Astrocyte of the cerebellum (primary cell): ENCODE results near the gene GOLIM4.

Source experiments
- DNase-seq: peaks from one replicate; pipeline ENCODE4 v3.0.0-alpha.2; 2011; ENCODE audit warnings: low read depth
- H3K4me3 ChIP-seq: 2 replicates; pipeline ENCODE4 v1.5.1; 2011; ENCODE audit warnings: mild to moderate bottlenecking, low read depth, low read length, moderate library complexity
- in situ Hi-C: cut with HindIII; loops from 2 replicates; pipeline ENCODE4 v1.10.0; 2017; ENCODE audit warnings: low sequenced_read_pairs
- TF ChIP-seq, protein P1 (sequence below): IDR thresholded peaks from 2 replicates; pipeline ENCODE4 v1.5.1; 2012; ENCODE audit warnings: low read length, low read depth, moderate library complexity, mild to moderate bottlenecking; ENCODE audit errors: missing control alignments

GOLIM4 gene

DNA sequence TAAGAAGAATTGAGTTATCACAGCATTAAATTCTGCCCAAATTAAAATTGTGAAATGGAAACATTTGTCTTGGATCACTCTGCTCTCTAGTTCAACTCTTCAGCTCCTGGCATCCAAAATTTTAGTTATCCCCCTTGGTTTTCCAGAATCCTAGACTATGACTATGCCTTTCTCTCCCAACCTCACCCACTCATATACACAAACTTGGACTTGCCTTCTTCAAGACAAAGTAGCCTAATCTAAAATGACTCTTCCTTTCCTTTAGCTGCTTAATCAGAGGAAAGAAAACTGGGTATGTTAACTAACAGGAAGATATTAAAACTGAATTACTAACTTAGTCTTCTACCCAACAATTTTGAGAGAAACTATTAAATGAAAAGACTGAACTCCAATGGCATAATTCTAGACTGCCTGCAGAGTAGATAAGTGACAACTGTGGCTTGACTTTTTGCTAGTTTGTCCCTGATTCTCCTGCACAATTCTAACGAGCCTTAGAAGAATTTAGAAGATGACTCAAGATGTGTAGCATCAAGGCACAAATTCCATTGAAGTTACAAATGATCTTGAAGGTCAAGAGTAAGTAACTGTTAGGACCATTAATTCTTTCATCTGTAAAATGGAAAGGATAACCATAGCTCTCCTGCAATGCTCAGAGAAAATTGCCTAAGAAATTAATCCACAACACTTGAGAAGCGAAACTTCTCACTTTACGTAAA lies 5.2 kb upstream of the GOLIM4 start:
- TF ChIP-seq, protein P1, sequence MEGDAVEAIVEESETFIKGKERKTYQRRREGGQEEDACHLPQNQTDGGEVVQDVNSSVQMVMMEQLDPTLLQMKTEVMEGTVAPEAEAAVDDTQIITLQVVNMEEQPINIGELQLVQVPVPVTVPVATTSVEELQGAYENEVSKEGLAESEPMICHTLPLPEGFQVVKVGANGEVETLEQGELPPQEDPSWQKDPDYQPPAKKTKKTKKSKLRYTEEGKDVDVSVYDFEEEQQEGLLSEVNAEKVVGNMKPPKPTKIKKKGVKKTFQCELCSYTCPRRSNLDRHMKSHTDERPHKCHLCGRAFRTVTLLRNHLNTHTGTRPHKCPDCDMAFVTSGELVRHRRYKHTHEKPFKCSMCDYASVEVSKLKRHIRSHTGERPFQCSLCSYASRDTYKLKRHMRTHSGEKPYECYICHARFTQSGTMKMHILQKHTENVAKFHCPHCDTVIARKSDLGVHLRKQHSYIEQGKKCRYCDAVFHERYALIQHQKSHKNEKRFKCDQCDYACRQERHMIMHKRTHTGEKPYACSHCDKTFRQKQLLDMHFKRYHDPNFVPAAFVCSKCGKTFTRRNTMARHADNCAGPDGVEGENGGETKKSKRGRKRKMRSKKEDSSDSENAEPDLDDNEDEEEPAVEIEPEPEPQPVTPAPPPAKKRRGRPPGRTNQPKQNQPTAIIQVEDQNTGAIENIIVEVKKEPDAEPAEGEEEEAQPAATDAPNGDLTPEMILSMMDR, result no peak
- no peak overlapping the region for H3K4me3 ChIP-seq
- no peak for DNase-seq
- in situ Hi-C loops, result no loop called here

DNA sequence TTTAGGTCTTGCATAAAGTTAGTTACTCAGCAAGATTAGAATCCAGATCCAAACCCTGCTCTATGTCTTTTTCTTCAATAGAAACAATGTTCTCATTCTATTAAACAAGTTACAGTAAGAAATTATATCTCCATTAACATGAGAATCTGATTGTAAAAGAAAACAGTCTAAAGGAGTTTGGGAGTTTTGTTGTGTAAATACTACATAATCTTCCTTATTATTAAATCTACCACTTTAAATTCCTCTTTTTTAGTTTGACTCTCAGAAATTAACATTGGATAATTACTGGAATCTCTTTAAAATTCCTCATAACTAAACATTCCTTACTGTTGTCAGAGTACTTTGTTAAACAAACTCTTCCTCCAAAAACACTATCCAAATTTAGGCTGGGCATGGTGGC lies 1.7 kb upstream of the GOLIM4 start:
- in situ Hi-C loops, result no loop called here
- no peak for DNase-seq
- TF ChIP-seq, protein P1, result no peak
- no peak overlapping the region for H3K4me3 ChIP-seq

DNA sequence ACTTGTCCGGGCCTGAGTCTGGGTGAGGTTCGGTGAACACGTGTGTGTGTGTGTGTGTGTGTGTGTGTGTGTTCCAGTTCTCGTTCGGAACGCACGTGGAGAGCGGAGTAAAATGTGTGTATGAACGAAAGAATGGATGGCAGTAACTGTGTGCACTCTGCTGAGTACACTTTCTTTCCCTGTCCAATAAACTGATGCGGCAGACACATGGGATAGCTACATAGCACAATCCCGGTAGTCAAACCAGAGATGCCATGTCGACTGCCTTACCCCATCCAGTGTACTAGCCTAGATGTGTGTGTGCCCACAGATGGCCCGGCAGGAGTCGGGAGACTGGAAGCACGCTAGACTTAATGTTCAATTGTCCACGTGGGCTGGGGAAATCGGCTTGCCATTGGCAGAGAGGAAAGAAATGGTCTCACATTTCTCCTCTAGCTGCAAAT lies 507 bp upstream of the GOLIM4 start:
- H3K4me3 ChIP-seq, result peak overlapping the region; percentile 91
- TF ChIP-seq, protein P1, result no peak
- in situ Hi-C loops, result no loop called here
- DNase-seq, result peak; percentile 84

DNA sequence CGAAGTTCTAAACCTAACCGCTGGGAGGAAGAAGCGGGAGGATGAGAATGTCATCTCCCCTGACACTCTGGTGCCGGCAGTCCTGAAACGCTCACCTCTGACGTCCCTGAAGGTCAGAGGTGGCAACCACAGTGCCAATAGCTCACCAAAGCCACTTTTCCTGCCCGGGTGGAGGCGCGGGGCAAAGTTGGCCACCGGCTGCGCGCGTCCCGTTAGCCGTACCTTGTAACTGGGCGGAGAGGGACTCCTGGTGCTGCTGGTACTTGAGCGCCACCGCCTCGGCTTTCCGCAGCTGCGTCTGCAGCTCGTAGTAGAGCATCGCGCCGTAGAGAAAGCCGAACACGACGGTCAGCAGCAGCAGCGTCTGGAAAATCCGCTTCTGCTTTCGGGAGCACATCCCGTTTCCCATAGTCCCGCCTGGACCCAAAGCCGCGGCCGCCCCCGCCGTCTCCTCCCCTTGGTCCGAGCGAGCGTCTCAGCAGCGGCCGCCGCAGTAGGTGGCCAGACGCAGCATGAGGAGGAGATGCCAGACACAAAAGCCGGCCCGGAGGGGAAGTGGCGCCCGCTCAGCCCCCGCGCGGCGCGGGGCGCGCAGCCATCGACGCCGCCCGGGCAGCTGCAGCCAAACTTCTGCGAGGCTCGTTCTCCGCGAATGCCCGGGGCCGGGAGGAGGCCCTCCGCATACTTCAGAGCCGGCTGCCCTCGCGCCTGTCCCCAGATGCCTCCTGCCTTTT lies 680 bp downstream of the GOLIM4 start:
- TF ChIP-seq, protein P1, result peak; percentile 24
- DNase-seq, result no peak
- peak overlapping the region; percentile 91 for H3K4me3 ChIP-seq
- in situ Hi-C loops, result no loop called here

DNA sequence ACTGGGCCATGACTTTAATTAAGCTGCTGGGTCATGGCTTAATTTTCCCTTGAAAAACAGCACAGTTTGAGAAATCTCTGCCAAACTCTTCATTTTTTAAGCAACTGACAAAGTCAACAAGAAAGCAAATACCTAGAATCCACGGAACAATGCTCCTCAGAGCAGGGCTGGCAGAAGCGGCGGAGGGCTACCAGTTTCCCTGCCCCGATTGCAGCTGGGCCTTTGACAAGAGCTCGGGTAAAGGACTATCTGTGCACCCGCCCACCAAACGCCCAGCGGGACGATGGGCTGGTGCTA lies 1.2 kb downstream of the GOLIM4 start:
- TF ChIP-seq, protein P1, result no peak
- DNase-seq, result no peak
- peak overlapping the region; percentile 91 for H3K4me3 ChIP-seq
- in situ Hi-C loops, result no loop called here

DNA sequence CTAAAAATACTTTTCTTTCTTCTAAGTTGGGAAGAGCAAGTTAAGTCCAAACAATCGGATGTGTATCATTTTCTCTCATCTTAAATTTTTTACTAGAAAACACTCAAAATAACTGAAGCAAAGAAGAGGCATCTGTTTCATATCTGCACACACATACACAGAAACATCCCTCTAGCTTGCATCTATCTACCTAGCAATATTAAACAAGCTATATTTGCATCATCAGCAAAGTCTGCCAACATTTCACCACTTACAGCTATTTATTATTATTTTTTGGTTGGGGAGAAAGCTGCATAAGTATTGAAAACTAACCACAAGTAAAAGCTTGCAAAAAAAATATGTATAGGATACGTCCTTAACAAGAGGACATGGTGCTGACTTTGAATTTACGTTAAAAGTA lies 1.9 kb downstream of the GOLIM4 start:
- in situ Hi-C loops, result no loop called here
- TF ChIP-seq, protein P1, result no peak
- no peak for DNase-seq
- H3K4me3 ChIP-seq, result peak overlapping the region; percentile 91
